GM12878 (cell line): ENCODE measurements around the gene SLC26A11. TPM values are rescaled to one million over a fixed set of nuclear protein-coding genes. Genes with fewer than 3 reads are reported as not detected.

Experiments used
- ATAC-seq: fragments of 200-7000 bp; cut with Tn5 transposase; 3 replicates; pipeline ENCODE4 v1.9.1; 2020; ENCODE audit warnings: mild to moderate bottlenecking, moderate library complexity
- BruUV-seq: library from RNA; stranded (reverse); fragments of 400-500 nt; replicated peaks from 2 replicates; lab custom pipeline; 2021; lab: Mats Ljungman, UMichigan
- CTCF ChIA-PET: fragments of 300-600 bp; sonication (Branson Sonifier 250); formaldehyde crosslinking; extraction: SDS; loops from one replicate; lab custom pipeline; 2021; ENCODE audit warnings: inconsistent platforms; lab: Yijun Ruan, JAX
- POLR2A ChIA-PET: fragments of 350-600 bp; formaldehyde crosslinking; extraction: SDS; loops from one replicate; lab custom pipeline; 2021; ENCODE audit warnings: inconsistent platforms; lab: Charles Lee
- RAD21 ChIA-PET: fragments of 300-600 bp; sonication (Branson Sonifier 250); formaldehyde crosslinking; loops from one replicate; lab custom pipeline; 2023; ENCODE audit warnings: antibody characterized with exemption; ENCODE audit not compliant: unreplicated experiment; lab: Charles Lee
- SMC1A ChIA-PET: fragments of 300-600 bp; sonication (Branson Sonifier 250); formaldehyde crosslinking; loops from one replicate; lab custom pipeline; 2023; ENCODE audit not compliant: unreplicated experiment, uncharacterized antibody; lab: Charles Lee
- DNase-seq: peaks from one replicate; pipeline ENCODE4 v3.0.0-alpha.2; 2011; ENCODE audit warnings: low read depth, low spot score
- FAIRE-seq: peaks from 3 replicates; lab custom pipeline; 2011; peaks lifted over from hg19 to GRCh38; lab: Jason Lieb, UNC
- H2AFZ ChIP-seq: 2 replicates; pipeline ENCODE4 v1.6.0; 2011; ENCODE audit warnings: low read depth, low read length, control low read depth; ENCODE audit not compliant: control insufficient read depth
- H3K27ac ChIP-seq: 2 replicates; pipeline ENCODE4 v1.5.1; 2011; ENCODE audit warnings: control low read depth; ENCODE audit not compliant: control insufficient read depth, insufficient read depth
- H3K27me3 ChIP-seq, 2 experiments: replicated peaks in 1 of 2; 2 replicates each; pipeline versions ENCODE4 v1.6.0 to v1.6.1; 2011; ENCODE audit warnings: low read length in 1 of 2; ENCODE audit not compliant: control insufficient read depth in 2 of 2, insufficient read depth in 2 of 2
- H3K36me3 ChIP-seq, 2 experiments: 2 replicates each; pipeline ENCODE4 v1.5.1; 2011; ENCODE audit warnings: low read length in 1 of 2; ENCODE audit not compliant: control insufficient read depth in 2 of 2, insufficient read depth in 2 of 2
- H3K4me1 ChIP-seq: 2 replicates; pipeline ENCODE4 v1.6.1; 2011; ENCODE audit warnings: mild to moderate bottlenecking, low read length, moderate library complexity, mixed read lengths; ENCODE audit not compliant: control insufficient read depth, insufficient read depth
- H3K4me2 ChIP-seq: 2 replicates; pipeline ENCODE4 v1.6.0; 2011; ENCODE audit warnings: control low read depth; ENCODE audit not compliant: control insufficient read depth, insufficient read depth
- H3K4me3 ChIP-seq: fragments of 200-600 bp; sonication (generic); 2 replicates; pipeline ENCODE4 v1.5.1; 2016
- H3K79me2 ChIP-seq: 2 replicates; pipeline ENCODE4 v1.6.0; 2011; ENCODE audit warnings: low read length; ENCODE audit not compliant: control insufficient read depth, insufficient read depth
- H3K9ac ChIP-seq: 2 replicates; pipeline ENCODE4 v1.8.0; 2011; ENCODE audit warnings: low read length, control low read depth, mixed read lengths; ENCODE audit not compliant: control insufficient read depth, insufficient read depth
- H3K9me3 ChIP-seq: replicated peaks from 3 replicates; pipeline ENCODE4 v1.5.1; 2011; ENCODE audit warnings: mild to moderate bottlenecking, low read length; ENCODE audit not compliant: control insufficient read depth, insufficient read depth
- H4K20me1 ChIP-seq: 2 replicates; pipeline ENCODE4 v1.6.0; 2011; ENCODE audit not compliant: control insufficient read depth, insufficient read depth
- BMI1 ChIP-seq: fragments of 450-650 bp; IDR thresholded peaks from 2 replicates; pipeline ENCODE4 v1.6.1; 2016; ENCODE audit warnings: mild to moderate bottlenecking, moderate library complexity, borderline replicate concordance
- BRCA1 ChIP-seq: IDR thresholded peaks from 2 replicates; pipeline ENCODE4 v1.6.1; 2011; ENCODE audit warnings: low read depth, low read length, improper control_type of control experiment
- IRF4 ChIP-seq: IDR thresholded peaks from 2 replicates; pipeline ENCODE4 v1.6.1; 2011; ENCODE audit warnings: low read depth, low read length
- NFIC ChIP-seq: IDR thresholded peaks from 2 replicates; pipeline ENCODE4 v1.6.1; 2012; ENCODE audit warnings: low read depth, mild to moderate bottlenecking, inconsistent platforms, low read length, moderate library complexity
- PAX8 ChIP-seq: fragments of 450-650 bp; IDR thresholded peaks from 2 replicates; pipeline ENCODE4 v1.6.1; 2017; ENCODE audit warnings: mild to moderate bottlenecking, moderate library complexity
- RCOR1 ChIP-seq: conservative IDR thresholded peaks from 2 replicates; pipeline ENCODE4 v1.6.1; 2012; ENCODE audit warnings: low read depth, low read length, improper control_type of control experiment
- SREBF1 ChIP-seq: IDR thresholded peaks from 2 replicates; pipeline ENCODE4 v1.6.1; 2012; ENCODE audit warnings: mild to moderate bottlenecking, low read length
- SRF ChIP-seq, 2 experiments: IDR thresholded peaks; 2 replicates each; pipeline ENCODE4 v1.6.1; 2011; ENCODE audit warnings: low read depth in 2 of 2, low read length in 2 of 2, mild to moderate bottlenecking in 1 of 2, moderate library complexity in 1 of 2
- WRNIP1 ChIP-seq: IDR thresholded peaks from 2 replicates; pipeline ENCODE4 v1.6.1; 2011; ENCODE audit warnings: low read depth, low read length, improper control_type of control experiment, borderline replicate concordance
- WGBS: methylation state at CpG from one replicate; pipeline ENCODE4 v1.1.6; 2016; ENCODE audit warnings: low lambda C conversion rate; ENCODE audit not compliant: insufficient replicate concordance, insufficient coverage; ENCODE audit errors: missing lambda C conversion rate; 5-methylcytosine and 5-hydroxymethylcytosine counted together
- in situ Hi-C: fragments of 300-500 bp; cut with MboI; formaldehyde crosslinking; loops from 9 replicates; pipeline ENCODE4 v1.14.3; 2018; ENCODE audit warnings: mixed read lengths
- intact Hi-C: fragments of 100-400 bp; cut with micrococcal nuclease; formaldehyde crosslinking; loops from one replicate; pipeline ENCODE4 v1.14.2; 2022; ENCODE audit not compliant: unreplicated experiment
- polyA plus RNA-seq, 11 experiments: library from polyadenylated mRNA; depleted of rRNA in 4 of 11; unstranded in 6 of 11; stranded (reverse) in 5 of 11; fragments of >200 nt; fragmentation: Nextera tagmentation in 4 of 11; fragmentation: Illumina TruSeq in 1 of 11; extraction: Ambion mirVana in 4 of 11; extraction: Trizol in 1 of 11; gene quantifications; 1 replicate in 1 of 11; 2 replicates in 10 of 11; pipeline versions ENCODE4 v1.2.1 to v1.2.3, GENCODE V29; 2011 to 2016; ENCODE audit warnings: inconsistent platforms in 2 of 11, missing spikeins in 2 of 11, low read depth in 1 of 11
- total RNA-seq, 4 experiments: library from RNA; depleted of rRNA in 3 of 4; stranded (reverse); fragments of >200 nt in 3 of 4; fragmentation: Illumina TruSeq in 1 of 4; extraction: Trizol in 1 of 4; gene quantifications; 2 replicates each; pipeline versions ENCODE4 v1.2.1 to v1.2.3, GENCODE V29; 2013 to 2021
- TF ChIP-seq, protein P1 (sequence below): fragments of 450-650 bp; IDR thresholded peaks from 2 replicates; pipeline ENCODE4 v1.6.1; 2016; ENCODE audit warnings: mild to moderate bottlenecking, moderate library complexity, borderline replicate concordance
- TF ChIP-seq, protein P2 (sequence below): fragments of 450-650 bp; formaldehyde crosslinking; IDR thresholded peaks from 2 replicates; pipeline ENCODE4 v1.4.0; 2022; ENCODE audit warnings: mild to moderate bottlenecking, moderate library complexity

Gene SLC26A11
- total and polyA plus RNA-seq, 10 of the 15 experiments (the other 5 are each of a cell fraction or from before 2014, with no cell fraction given): 0.05 to 4.1 (median 1.2) TPM; not detected in 1

DNA sequence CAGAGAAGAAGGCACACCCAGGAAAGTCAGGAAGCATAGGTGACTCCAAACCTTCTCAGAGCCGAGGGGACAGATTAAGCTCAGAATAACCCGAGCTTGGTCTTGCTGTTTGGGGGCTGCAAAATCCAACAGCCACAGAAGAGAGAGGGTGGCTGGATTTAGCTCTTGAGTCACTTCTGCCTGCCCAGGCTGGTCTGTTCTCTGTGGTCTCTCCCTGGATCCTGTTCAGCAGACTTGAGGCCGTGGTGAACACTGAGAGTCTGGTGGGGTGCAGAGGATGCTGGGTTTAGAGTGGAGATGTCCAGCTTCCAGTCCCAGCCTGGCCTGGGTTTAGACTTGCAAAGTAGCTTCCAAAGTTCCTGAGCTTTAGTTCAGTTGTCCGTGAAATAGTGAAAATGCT, 8.8 kb downstream of the SLC26A11 start:
- ChIA-PET POLR2A (no interaction called here), SMC1A (no interaction called here)
- BruUV-seq: no TSS peak

DNA sequence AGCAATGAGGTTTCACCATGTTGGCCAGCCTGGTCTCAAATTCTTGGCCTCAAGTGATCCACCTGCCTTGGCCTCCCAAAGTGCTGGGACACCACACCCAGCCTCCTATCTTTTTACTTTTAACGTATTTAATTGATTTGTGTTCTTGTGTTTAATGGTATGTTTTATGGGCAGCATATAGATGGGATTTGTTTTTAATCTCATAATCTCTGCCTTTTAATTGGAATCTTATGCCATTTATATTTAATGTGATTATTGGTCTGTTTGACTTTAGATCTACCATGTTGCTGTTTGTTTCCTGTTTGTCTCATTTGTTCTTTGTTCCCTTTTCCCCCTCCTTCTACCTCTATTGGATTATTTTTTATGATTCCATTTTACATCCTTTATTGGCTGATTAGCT, 12.2 kb downstream of the SLC26A11 start:
- DNase-seq (no peak), FAIRE-seq (no peak), ATAC-seq (no peak)
- BruUV-seq: no TSS peak
- Histone ChIP-seq H3K4me2 (no peak overlapping the region), H3K9ac (no peak overlapping the region), H3K79me2 (no peaks in the 10 kb centered on the region), H3K4me3 (no peak overlapping the region), H3K27me3 (no peaks in the 10 kb centered on the region), H2AFZ (no peak overlapping the region), H4K20me1 (no peaks in the 10 kb centered on the region), H3K4me1 (no peaks in the 10 kb centered on the region), H3K36me3 (no peaks in the 10 kb centered on the region), H3K9me3 (peaks cover 9% of the 10 kb centered on the region; the same call in 2 of the 3 replicates), H3K27ac (no peak overlapping the region)
- ChIA-PET POLR2A (no interaction called here), RAD21 (no interaction called here), CTCF (no interaction called here), SMC1A (no interaction called here)
- intact Hi-C loops (no loop called here), in situ Hi-C loops (no loop called here)
- 15% methylated on average over 1 of the region's 1 CpG for WGBS
- TF ChIP-seq IRF4 (no peak), BMI1 (no peak), NFIC (no peak), RCOR1 (no peak), WRNIP1 (no peak), SREBF1 (no peak), BRCA1 (no peak), SRF (IDR thresholded peaks at IDR 0.05; ENCODE audit: low read depth in 2 of 2, low read length in 2 of 2) (no peak)
- TF ChIP-seq, protein P1, sequence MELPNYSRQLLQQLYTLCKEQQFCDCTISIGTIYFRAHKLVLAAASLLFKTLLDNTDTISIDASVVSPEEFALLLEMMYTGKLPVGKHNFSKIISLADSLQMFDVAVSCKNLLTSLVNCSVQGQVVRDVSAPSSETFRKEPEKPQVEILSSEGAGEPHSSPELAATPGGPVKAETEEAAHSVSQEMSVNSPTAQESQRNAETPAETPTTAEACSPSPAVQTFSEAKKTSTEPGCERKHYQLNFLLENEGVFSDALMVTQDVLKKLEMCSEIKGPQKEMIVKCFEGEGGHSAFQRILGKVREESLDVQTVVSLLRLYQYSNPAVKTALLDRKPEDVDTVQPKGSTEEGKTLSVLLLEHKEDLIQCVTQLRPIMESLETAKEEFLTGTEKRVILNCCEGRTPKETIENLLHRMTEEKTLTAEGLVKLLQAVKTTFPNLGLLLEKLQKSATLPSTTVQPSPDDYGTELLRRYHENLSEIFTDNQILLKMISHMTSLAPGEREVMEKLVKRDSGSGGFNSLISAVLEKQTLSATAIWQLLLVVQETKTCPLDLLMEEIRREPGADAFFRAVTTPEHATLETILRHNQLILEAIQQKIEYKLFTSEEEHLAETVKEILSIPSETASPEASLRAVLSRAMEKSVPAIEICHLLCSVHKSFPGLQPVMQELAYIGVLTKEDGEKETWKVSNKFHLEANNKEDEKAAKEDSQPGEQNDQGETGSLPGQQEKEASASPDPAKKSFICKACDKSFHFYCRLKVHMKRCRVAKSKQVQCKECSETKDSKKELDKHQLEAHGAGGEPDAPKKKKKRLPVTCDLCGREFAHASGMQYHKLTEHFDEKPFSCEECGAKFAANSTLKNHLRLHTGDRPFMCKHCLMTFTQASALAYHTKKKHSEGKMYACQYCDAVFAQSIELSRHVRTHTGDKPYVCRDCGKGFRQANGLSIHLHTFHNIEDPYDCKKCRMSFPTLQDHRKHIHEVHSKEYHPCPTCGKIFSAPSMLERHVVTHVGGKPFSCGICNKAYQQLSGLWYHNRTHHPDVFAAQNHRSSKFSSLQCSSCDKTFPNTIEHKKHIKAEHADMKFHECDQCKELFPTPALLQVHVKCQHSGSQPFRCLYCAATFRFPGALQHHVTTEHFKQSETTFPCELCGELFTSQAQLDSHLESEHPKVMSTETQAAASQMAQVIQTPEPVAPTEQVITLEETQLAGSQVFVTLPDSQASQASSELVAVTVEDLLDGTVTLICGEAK: no peak
- TF ChIP-seq, protein P2, sequence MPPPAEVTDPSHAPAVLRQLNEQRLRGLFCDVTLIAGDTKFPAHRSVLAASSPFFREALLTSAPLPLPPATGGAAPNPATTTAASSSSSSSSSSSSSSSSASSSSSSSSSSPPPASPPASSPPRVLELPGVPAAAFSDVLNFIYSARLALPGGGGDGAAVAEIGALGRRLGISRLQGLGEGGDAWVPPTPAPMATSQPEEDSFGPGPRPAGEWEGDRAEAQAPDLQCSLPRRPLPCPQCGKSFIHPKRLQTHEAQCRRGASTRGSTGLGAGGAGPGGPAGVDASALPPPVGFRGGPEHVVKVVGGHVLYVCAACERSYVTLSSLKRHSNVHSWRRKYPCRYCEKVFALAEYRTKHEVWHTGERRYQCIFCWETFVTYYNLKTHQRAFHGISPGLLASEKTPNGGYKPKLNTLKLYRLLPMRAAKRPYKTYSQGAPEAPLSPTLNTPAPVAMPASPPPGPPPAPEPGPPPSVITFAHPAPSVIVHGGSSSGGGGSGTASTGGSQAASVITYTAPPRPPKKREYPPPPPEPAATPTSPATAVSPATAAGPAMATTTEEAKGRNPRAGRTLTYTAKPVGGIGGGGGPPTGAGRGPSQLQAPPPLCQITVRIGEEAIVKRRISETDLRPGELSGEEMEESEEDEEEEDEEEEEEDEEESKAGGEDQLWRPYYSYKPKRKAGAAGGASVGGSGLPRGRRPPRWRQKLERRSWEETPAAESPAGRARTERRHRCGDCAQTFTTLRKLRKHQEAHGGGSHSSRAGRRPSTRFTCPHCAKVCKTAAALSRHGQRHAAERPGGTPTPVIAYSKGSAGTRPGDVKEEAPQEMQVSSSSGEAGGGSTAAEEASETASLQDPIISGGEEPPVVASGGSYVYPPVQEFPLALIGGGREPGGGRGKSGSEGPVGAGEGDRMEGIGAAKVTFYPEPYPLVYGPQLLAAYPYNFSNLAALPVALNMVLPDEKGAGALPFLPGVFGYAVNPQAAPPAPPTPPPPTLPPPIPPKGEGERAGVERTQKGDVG (CRISPR knock-in tag): no peak

More for the DNA sequence above, 8.8 kb downstream of the SLC26A11 start:
- H3K36me3 ChIP-seq: no peaks in the 10 kb centered on the region
- H2AFZ ChIP-seq: no peak overlapping the region
- DNase-seq (no peak), ATAC-seq (no peak), FAIRE-seq (no peak)
- no peaks in the 10 kb centered on the region for H3K27me3 ChIP-seq
- TF ChIP-seq PAX8: no peak
- ChIA-PET RAD21 (interaction anchor here (0.5 kb wide), 1 partner anchor 16 kb away, joined by 3 read pairs; no protein-coding TSS in a partner anchor), CTCF (interaction anchor here (0.5 kb wide), 1 partner anchor 18 kb away, joined by 3 read pairs; no protein-coding TSS in a partner anchor)
- no peaks in the 10 kb centered on the region for H4K20me1 ChIP-seq
- 41% methylated on average over 4 of the region's 4 CpGs for WGBS
- no peaks in the 10 kb centered on the region for H3K79me2 ChIP-seq
- in situ Hi-C loops (no loop called here), intact Hi-C loops (no loop called here)
- no peak overlapping the region for H3K9ac ChIP-seq
- no peak overlapping the region for H3K4me2 ChIP-seq
- H3K9me3 ChIP-seq: peaks cover 7% of the 10 kb centered on the region; the same call in 2 of the 3 replicates
- H3K4me3 ChIP-seq: no peak overlapping the region
- H3K4me1 ChIP-seq: no peaks in the 10 kb centered on the region
- no peak overlapping the region for H3K27ac ChIP-seq
